ENCODE data around the gene ROS1. TPM values are rescaled to one million over a fixed set of nuclear protein-coding genes. Genes with fewer than 3 reads are reported as not detected.

The ROS1 gene
- total and polyA plus RNA-seq, 2 donors (not counting 1 experiment from before 2014, with no cell fraction given): not detected

- H3K4me3 Mint-ChIP-seq: no peak overlapping the region
- H2AFZ ChIP-seq (ENCODE audit: insufficient read depth, low read depth, low read length, poor library complexity, severe bottlenecking): no peak overlapping the region
These were observed 71.1 kb downstream of the ROS1 start for GRCh38 chr6:117354671-117355070.

More at GRCh38 chr6:117354671-117355070, 71.1 kb downstream of the ROS1 start:
- Mint-ChIP-seq H3K4me1 (no peaks in the 10 kb centered on the region), H3K27me3 (peaks cover 15% of the 10 kb centered on the region), H3K27ac (no peak overlapping the region), H3K9me3 (ENCODE audit: insufficient read depth) (no peaks in the 10 kb centered on the region)
- Histone ChIP-seq H4K20me1 (ENCODE audit: control insufficient read depth, insufficient read depth, low read length, poor library complexity, severe bottlenecking) (no peaks in the 10 kb centered on the region), H3K4me1 (ENCODE audit: control insufficient read depth in 2 of 2, insufficient read depth in 2 of 2, low read length in 2 of 2) (no peaks in the 10 kb centered on the region), H3K9me3 (ENCODE audit: control extremely low read depth in 1 of 3, control insufficient read depth in 2 of 3, insufficient read depth in 1 of 3, low read length in 2 of 3) (no peaks in the 10 kb centered on the region), H3K36me3 (replicated peaks in 1 of 2; ENCODE audit: control extremely low read depth in 1 of 2, control insufficient read depth in 1 of 2, extremely low read depth in 1 of 2, insufficient read depth in 2 of 2, low read length in 1 of 2) (no peaks in the 10 kb centered on the region), H3K4me2 (replicated peaks; ENCODE audit: low read depth, low read length, poor library complexity, severe bottlenecking) (no peak overlapping the region), H3K79me2 (ENCODE audit: control insufficient read depth, insufficient read depth, low read length) (no peaks in the 10 kb centered on the region), H3K9ac (ENCODE audit: low read length) (no peak overlapping the region), H3K27ac (ENCODE audit: low read length in 2 of 2) (no peak overlapping the region), H3K4me3 (ENCODE audit: control extremely low read depth in 1 of 5, extremely low read depth in 1 of 5, insufficient read depth in 1 of 5, low read depth in 2 of 5, low read length in 4 of 5) (no peak overlapping the region), H3K27me3 (replicated peaks in 1 of 4; ENCODE audit: control extremely low read depth in 1 of 4, control insufficient read depth in 3 of 4, insufficient read depth in 4 of 4, low read length in 3 of 4) (peaks cover 0 to 3% (median 0%) of the 10 kb centered on the region in 4 experiments)
- DNase-seq (no peak), ATAC-seq (ENCODE audit: low read depth) (no peak)
- intact Hi-C loops (cut with micrococcal nuclease): no loop called here
- WGBS (ENCODE audit: insufficient coverage): no CpG with 5 or more reads among the region's 1 CpG
- no peak for TF ChIP-seq EZH2 (IDR thresholded peaks at IDR 0.05; ENCODE audit: borderline replicate concordance, insufficient read depth, low read depth, low read length, poor library complexity, severe bottlenecking)
- no peak for TF ChIP-seq CTCF (IDR thresholded peaks at IDR 0.05)
- POLR2A ChIA-PET: no interaction called here
- CTCF ChIA-PET: interaction anchor here (0.6 to 0.7 kb wide), 2 partner anchors 10 to 259 kb away, joined by 3 read pairs; no protein-coding TSS in a partner anchor

Data from B cell (primary cell).